ENCODE results near the gene TAMALIN.

The TAMALIN gene

DNA sequence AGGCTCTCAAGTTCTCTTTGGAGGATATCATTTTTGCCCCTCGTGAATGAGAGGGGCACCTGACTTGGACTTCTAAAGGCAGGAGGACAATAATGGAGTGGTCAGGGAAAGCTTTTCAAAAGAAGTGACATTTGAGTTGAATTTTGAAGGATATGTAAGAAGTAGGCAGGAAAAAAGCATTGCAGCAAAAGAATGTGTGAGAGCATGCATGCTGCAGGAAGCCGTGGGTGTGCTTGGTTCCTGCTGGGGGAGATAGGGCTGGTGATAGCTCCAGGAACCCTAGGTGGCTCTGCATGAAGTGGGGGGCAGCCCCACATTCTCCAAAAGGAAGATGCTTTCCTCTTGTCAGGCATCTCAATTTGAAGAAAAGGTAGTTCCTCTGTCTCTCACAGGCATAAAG, 32.1 kb upstream of the TAMALIN start:
- Histone ChIP-seq H3K79me2 (ENCODE audit: low read length) (no peaks in the 10 kb centered on the region), H3K4me2 (ENCODE audit: low read depth, low read length) (no peak overlapping the region), H3K9me2 (replicated peaks; ENCODE audit: insufficient read depth, low read length) (no peaks in the 10 kb centered on the region), H3K4me1 (ENCODE audit: low read length) (peaks cover 17% of the 10 kb centered on the region), H3F3A (ENCODE audit: insufficient read depth, low read length) (peaks cover 4% of the 10 kb centered on the region), H3K27ac (ENCODE audit: low read length) (no peak overlapping the region), H4K20me1 (ENCODE audit: insufficient read depth, low read length) (no peaks in the 10 kb centered on the region), H3K4me3 (ENCODE audit: low read length) (no peak overlapping the region), H2AFZ (ENCODE audit: low read length) (no peak overlapping the region), H3K9ac (ENCODE audit: low read length) (no peak overlapping the region), H3K9me3 (replicated peaks; ENCODE audit: insufficient read depth, low read length) (no peaks in the 10 kb centered on the region), H3K36me3 (replicated peaks; ENCODE audit: insufficient read depth, low read length) (no peaks in the 10 kb centered on the region), H3K27me3 (replicated peaks; ENCODE audit: insufficient read depth, low read length) (peaks cover 18% of the 10 kb centered on the region; the same call in 1 of the 2 replicates)
- DNase-seq: no peak
- TF ChIP-seq EZH2 (optimal IDR thresholded peaks at IDR 0.05; ENCODE audit: low read depth, low read length) (no peak), EZH2phosphoT487 (IDR thresholded peaks at IDR 0.05; ENCODE audit: low read length) (no peak)
- TF ChIP-seq, protein P1, sequence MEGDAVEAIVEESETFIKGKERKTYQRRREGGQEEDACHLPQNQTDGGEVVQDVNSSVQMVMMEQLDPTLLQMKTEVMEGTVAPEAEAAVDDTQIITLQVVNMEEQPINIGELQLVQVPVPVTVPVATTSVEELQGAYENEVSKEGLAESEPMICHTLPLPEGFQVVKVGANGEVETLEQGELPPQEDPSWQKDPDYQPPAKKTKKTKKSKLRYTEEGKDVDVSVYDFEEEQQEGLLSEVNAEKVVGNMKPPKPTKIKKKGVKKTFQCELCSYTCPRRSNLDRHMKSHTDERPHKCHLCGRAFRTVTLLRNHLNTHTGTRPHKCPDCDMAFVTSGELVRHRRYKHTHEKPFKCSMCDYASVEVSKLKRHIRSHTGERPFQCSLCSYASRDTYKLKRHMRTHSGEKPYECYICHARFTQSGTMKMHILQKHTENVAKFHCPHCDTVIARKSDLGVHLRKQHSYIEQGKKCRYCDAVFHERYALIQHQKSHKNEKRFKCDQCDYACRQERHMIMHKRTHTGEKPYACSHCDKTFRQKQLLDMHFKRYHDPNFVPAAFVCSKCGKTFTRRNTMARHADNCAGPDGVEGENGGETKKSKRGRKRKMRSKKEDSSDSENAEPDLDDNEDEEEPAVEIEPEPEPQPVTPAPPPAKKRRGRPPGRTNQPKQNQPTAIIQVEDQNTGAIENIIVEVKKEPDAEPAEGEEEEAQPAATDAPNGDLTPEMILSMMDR (IDR thresholded peaks at IDR 0.05; ENCODE audit: low read length): no peak

- no peak overlapping the region for H3K27ac ChIP-seq (ENCODE audit: low read length)
- no peak overlapping the region for H3K4me2 ChIP-seq (ENCODE audit: low read depth, low read length)
- DNase-seq: no peak
- no peaks in the 10 kb centered on the region for H3K9me2 ChIP-seq (replicated peaks; ENCODE audit: insufficient read depth, low read length)
- H3K36me3 ChIP-seq (replicated peaks; ENCODE audit: insufficient read depth, low read length): no peaks in the 10 kb centered on the region
- no peak overlapping the region for H3K4me3 ChIP-seq (ENCODE audit: low read length)
- no peak overlapping the region for H2AFZ ChIP-seq (ENCODE audit: low read length)
- H3K4me1 ChIP-seq (ENCODE audit: low read length): peaks cover 17% of the 10 kb centered on the region
- H3K79me2 ChIP-seq (ENCODE audit: low read length): no peaks in the 10 kb centered on the region
- H4K20me1 ChIP-seq (ENCODE audit: insufficient read depth, low read length): no peaks in the 10 kb centered on the region
- no peak for TF ChIP-seq EZH2phosphoT487 (IDR thresholded peaks at IDR 0.05; ENCODE audit: low read length)
- TF ChIP-seq EZH2 (optimal IDR thresholded peaks at IDR 0.05; ENCODE audit: low read depth, low read length): no peak
- TF ChIP-seq, protein P1 (IDR thresholded peaks at IDR 0.05; ENCODE audit: low read length): no peak
- H3K9ac ChIP-seq (ENCODE audit: low read length): no peak overlapping the region
- H3K9me3 ChIP-seq (replicated peaks; ENCODE audit: insufficient read depth, low read length): no peaks in the 10 kb centered on the region
- peaks cover 4% of the 10 kb centered on the region for H3F3A ChIP-seq (ENCODE audit: insufficient read depth, low read length)
- H3K27me3 ChIP-seq (replicated peaks; ENCODE audit: insufficient read depth, low read length): peaks cover 16% of the 10 kb centered on the region; the same call in 1 of the 2 replicates
Measured at GRCh38 chr12:51975196-51975595, 31.6 kb upstream of the TAMALIN start.

DNA sequence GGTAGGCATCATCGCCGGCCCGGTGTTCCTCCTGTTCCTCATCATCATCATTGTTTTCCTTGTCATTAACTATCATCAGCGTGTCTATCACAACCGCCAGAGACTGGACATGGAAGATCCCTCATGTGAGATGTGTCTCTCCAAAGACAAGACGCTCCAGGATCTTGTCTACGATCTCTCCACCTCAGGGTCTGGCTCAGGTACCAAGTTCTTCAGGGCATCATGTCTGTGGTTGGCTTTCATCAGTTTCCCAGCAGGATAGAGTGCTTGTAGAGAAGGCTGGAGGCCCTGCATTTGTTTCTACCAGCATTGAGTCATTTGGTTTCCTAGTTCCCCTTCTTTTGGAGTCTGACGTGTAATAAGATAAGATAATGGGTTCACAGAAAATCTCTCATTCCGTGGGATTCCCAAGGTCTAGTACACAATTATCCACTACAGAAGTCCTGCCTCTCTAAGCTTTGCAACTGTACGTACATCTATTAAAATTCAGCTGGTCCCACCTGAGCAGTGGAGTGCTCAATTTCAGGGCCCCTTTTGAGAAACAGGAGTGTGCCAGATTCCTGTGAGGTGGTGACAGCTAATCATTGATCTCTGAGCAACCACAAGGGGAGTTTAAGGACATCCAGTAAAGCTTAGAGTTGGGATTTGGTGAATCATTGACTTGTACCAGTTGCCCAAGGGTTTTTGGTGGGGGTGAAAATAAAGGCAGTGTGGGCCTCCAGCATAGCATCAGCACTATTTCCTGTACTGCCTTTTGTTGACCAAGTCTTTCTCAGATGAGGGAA, 30.2 kb upstream of the TAMALIN start:
- no peak overlapping the region for H3K9ac ChIP-seq (ENCODE audit: low read length)
- peaks cover 16% of the 10 kb centered on the region; the same call in 1 of the 2 replicates for H3K27me3 ChIP-seq (replicated peaks; ENCODE audit: insufficient read depth, low read length)
- peaks cover 1% of the 10 kb centered on the region for H3F3A ChIP-seq (ENCODE audit: insufficient read depth, low read length)
- H3K9me3 ChIP-seq (replicated peaks; ENCODE audit: insufficient read depth, low read length): no peaks in the 10 kb centered on the region
- TF ChIP-seq EZH2phosphoT487 (IDR thresholded peaks at IDR 0.05; ENCODE audit: low read length): no peak
- no peak for TF ChIP-seq EZH2 (optimal IDR thresholded peaks at IDR 0.05; ENCODE audit: low read depth, low read length)
- TF ChIP-seq, protein P1 (IDR thresholded peaks at IDR 0.05; ENCODE audit: low read length): no peak
- H3K4me1 ChIP-seq (ENCODE audit: low read length): peaks cover 8% of the 10 kb centered on the region
- no peaks in the 10 kb centered on the region for H3K79me2 ChIP-seq (ENCODE audit: low read length)
- no peak for DNase-seq
- no peak overlapping the region for H3K4me2 ChIP-seq (ENCODE audit: low read depth, low read length)
- no peaks in the 10 kb centered on the region for H4K20me1 ChIP-seq (ENCODE audit: insufficient read depth, low read length)
- no peak overlapping the region for H3K27ac ChIP-seq (ENCODE audit: low read length)
- no peaks in the 10 kb centered on the region for H3K9me2 ChIP-seq (replicated peaks; ENCODE audit: insufficient read depth, low read length)
- H3K4me3 ChIP-seq (ENCODE audit: low read length): no peak overlapping the region
- no peak overlapping the region for H2AFZ ChIP-seq (ENCODE audit: low read length)
- H3K36me3 ChIP-seq (replicated peaks; ENCODE audit: insufficient read depth, low read length): no peaks in the 10 kb centered on the region

Measured in MM.1S (cell line).